Left forelimb (tissue), 1 donor: Measurements from ENCODE around the gene NPFF.
"Not testable (repeated sequence)": the region's sequence is repeated elsewhere in the genome, so short reads cannot be mapped to it uniquely, and the experiment has no call there.

Experiments used
- DNase-seq: peaks from one replicate; pipeline ENCODE4 v3.0.0-alpha.2; 2018; ENCODE audit warnings: low spot score

The NPFF gene, protein sequence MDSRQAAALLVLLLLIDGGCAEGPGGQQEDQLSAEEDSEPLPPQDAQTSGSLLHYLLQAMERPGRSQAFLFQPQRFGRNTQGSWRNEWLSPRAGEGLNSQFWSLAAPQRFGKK

DNA sequence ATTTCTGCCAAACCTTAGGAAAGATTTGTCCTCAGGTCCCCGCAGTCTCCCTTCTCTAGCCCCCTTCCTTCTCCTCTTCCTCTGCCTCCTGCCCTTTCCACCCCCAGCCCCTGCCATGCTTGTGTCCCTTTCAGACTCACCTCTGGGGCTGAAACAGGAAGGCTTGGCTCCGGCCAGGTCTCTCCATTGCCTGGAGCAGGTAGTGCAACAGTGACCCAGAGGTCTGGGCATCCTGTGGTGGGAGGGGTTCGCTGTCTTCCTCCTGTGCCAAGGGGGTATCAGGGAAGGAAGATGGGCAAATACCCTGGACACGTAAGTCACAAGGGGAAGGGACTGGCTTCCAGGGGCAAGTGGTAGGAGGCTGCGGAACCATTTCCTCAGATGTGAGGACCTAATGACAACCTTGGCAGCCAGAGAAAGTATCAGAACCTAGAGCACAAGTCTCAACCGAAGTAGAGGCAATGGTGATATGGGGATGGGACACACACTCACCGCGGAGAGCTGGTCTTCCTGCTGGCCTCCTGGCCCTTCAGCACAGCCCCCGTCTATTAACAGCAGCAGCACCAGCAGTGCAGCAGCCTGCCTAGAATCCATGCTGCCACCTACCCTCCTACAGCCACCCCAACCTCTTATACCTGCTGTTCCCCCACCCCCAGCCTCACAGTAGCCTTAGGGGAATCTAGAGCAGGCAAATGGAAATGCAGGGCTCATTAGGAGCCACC lies at the start of gene NPFF:
TSS of gene NPFF (minus strand) at position 604 of the 722 bp plus-strand sequence. CDS start at position 594, 10 bp downstream.
- no peak for DNase-seq

DNA sequence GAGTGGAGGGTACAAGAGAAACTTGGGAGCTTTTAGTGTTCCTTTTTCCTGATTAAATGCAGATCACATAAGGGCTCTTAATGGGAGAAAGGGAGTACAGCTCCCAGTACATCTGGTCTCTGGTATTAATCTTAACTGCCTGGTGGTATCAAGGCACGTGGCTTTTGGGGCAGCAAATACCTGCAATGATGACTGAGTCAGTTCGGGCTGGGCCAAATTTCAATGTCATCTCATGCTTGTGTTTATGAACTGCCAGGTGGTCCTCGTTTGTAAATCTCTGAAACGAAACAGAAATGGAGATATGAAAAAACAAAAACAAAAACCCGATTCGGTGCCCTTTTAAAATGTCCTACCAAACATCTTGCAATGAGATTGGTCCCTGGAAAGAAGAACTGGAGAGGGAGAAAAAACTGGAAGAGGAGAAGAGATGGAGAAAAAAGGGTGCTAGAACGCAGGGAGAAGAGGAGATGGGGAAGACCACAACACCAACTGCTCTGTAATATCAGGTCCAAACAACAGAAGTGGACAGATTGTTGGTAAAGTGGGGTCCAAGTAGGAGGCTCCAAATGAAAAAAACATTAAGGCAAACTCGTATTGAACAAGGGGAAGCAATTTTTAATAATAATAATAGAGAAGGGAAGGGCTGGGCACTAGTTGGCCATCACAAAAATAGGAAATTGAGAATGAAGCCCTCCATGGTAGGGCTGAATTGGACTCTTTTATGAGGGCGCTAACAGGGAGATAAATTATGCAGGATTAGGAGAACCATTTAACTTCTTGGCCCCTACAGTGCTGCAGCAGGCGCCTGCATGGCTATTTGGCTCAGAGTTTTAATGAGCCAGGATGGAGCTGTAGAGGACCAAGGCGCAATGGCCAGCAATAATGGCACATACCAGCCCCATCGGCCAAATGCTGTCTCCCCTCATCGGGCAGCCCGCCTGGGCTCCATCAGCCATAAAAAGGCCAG lies 45.4 kb upstream of the NPFF start:
- no peak for DNase-seq

DNA sequence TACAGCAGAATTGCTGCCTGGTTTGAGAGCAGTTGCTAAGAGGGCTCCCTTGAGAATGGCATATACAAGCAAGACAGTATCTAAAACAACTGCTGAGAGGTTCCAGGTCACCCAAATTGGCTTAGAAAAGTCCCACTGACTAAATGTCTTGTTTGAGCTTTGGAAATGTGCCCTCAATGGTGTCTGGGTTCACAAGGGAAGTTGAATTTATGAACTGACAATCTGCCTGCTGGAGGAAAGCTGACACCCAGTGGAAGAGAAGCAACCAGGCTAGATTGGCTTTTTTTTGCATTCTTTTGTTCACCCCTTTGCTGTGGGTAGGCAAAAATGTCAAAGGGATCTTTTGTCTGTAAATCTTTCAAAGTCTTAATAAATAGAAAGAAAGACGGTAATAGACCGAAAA lies 44.6 kb upstream of the NPFF start:
- DNase-seq, result no peak

DNA sequence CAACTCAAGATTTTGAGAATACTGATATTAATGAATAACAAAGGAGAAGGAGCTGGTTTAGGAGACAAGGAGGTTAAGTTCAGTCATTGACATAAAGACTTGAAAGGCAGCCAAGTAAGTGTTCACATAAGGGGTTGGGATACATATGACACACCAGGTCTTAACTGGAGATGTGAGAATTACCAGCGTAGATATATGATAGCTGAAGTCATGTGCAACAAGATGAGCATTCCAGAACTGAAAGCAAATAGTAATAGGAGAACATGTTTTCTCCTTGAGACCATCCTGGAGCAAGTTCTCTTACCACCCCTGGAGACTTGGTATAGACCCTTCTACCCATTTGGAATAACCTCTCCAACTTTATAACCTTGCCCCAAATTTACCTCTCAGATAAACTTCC lies 43.3 kb upstream of the NPFF start:
- no peak for DNase-seq

DNA sequence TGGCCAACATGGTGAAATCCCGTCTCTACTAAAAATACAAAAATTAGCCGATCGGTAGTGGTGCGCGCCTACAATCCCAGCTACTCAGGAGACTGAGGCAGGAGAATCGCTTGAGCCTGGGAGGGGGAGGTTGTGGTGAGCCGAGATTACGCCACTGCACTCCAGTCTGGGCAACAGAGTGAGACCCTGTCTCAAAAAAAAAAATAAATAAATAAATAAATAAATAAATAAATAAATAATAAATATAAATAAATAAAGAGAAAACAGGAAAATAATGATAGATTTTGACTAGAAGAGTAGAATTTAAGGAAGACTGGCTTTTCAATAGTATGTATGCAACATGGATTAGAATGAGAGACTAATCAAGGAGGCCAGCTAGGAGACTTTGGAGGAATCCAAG lies 42.8 kb upstream of the NPFF start:
- DNase-seq, result not testable (repeated sequence)

DNA sequence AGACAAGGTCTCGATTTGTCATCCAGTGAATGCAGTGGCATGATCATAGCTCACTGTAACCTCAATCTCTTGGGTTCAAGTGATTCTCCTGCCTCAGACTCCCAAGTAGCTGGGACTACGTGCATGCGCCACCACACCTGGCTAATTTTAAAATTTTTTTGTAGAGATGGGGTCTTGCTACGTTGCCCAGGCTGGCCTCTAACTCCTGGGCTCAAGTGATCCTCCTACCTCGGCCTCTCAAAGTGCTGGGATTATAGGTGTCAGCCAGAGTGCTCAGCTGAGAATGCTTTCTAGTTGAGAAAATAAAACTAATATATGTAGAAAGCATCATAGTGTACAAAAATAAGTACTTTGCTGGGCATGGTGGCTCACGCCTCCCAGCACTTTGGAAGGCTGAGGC lies 41.1 kb upstream of the NPFF start:
- DNase-seq, result not testable (repeated sequence)

DNA sequence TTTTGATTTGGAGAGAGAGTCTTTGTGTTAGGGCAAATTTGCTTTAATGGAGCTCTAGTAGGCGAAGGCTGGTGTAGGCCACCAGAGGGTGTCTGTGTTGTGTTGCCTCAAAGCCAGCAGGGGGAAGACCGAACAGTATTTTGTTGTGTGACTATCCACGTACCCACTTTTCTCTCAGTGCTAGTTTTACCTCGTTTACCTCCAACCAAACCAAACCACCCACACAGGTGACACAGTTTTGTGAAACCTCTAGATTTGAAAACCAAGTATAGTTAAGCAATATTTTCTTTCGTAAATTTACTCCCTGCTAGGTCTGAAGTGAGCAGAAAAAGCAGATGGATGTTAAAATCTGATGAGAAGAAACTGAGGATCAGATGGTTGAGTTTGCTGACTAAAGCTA lies 36.3 kb upstream of the NPFF start:
- DNase-seq, result no peak

DNA sequence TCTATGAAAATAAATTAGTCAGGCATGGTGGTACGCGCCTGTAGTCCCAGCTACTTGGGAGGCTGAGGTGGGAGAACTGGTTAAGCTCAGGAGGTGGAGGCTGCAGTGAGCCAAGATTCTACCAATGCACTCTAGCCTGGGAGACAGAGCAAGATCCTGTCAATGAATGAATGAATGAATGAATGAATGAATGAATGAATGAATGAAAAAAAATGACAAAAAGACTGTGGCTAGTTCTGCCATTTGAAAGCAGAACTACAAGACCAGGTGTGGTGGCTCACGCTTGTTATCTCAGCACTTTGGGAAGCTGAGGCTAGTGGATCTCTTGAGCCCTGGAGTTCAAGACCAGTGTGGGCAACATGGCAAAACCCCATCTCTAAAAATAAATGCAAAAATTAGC lies 32.2 kb upstream of the NPFF start:
- DNase-seq, result no peak

DNA sequence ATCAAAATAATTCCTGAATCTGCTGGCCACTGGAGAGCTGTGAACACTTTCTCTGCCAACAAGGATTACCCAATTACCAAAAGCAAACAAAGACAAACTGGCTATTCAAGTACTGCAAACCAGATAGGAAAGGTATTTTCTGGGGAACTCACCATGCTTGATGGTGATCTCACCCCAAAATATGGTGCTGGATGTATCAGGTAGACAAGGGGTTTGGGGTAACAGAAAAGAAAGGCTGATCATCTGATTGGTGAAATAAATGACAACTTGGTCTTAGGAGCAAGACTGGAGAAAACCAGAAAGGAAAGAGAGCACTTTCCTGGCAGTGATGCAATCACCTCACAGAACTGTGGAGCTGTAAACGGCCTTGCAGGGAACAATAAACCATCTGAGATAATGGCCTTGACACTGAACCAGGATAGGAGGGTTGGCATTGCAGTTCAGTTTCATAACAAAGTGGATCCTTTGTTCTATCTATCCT lies 31.0 kb upstream of the NPFF start:
- DNase-seq, result no peak

DNA sequence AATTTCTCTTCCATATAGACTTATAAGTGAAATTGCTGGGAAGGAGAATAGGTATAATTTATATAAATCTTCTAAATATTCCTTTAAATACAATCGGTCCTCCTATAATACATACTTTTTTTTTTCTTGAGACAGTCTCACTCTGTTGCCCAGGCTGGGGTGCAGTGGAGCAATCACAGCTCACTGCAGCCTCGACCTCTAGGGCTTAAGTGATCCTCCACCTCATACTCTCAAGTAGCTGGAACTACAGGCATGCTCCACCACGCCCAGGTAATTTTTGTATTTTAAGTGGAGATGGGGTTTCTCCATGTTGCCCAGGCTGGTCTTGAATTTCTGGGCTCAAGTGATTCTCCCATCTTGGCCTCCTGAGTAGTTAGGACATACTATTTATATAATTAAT lies 29.7 kb upstream of the NPFF start:
- no peak for DNase-seq

DNA sequence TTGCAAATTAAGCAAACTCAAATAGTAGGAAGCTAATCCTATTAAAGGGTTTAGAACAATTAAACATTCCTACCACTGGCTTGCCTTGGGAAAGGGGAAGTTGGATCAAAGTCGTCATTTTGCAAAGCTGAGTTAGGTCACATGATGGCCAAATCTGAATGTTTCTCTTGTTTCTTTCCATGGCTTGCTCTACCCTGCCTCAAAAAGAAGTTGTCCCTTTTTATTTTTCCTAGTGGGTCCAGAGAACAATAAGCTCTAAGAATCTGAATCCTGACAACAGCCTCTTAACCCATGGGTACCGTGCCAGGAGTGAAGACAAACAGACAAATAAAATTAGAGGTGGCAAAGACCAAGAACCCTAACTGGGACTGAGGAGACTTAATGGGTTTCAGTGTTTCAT lies 26.2 kb upstream of the NPFF start:
- DNase-seq, result no peak

DNA sequence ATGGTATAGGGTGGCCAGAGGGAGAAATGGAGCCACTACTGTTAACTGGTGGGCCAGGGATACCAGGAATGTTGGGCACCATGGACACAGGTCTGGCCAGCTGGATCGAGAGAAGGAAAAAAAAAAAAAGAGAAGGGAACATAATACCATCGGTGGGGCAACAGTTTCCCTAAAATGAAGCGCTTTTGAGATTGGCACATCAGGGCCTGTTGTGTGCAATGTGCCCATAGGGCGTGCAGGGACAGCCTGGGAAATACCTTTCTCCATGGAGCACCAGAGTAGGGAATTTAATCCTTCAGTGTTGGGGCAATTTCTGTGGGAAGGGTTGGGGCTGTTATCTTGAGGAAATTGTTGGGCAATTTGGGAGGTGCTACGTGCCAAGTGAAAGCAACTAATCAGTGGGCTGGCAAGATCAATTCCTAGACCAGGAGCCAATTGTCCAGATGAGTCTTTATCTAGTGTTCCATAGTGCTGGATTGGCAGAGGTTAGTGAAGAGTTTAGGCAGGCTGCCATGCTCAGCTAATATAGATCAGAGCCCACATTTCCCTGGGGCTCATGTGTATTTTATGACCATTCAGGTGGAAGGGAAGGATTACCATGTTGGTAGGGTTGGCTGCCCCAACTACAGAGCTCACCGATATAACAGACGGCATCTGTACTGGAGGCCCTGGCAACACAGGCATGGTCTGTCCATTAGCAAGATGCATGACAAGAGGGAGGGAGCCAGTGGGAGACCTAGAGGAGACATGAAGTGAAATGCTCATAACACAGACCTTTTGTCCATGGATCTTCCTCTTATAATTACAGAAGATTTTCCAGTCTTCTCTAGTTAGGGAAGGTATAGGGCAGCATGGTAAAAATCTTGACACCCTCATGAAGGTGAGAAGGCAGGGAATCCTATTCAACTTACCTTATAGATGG lies 25.5 kb upstream of the NPFF start:
- no peak for DNase-seq

DNA sequence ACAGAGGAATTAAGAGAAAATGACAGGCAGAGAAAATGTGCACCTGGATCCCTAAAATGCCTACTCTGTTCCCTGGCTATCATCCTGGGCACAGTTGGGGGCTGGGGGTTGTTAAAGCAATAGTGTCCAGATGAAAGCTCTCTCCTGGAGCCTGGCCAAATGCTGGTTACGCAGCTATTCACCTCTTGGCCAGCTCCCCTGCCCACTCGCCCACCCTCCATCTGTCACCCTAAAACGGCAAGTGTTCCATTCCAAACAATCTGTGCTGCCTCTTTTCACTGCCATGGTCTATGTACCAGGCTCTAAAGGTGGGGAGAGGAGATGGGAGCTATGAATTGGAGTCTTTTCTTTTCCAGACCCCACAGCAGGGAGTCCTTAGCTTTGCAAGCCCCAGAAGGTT lies 24.7 kb upstream of the NPFF start:
- no peak for DNase-seq

DNA sequence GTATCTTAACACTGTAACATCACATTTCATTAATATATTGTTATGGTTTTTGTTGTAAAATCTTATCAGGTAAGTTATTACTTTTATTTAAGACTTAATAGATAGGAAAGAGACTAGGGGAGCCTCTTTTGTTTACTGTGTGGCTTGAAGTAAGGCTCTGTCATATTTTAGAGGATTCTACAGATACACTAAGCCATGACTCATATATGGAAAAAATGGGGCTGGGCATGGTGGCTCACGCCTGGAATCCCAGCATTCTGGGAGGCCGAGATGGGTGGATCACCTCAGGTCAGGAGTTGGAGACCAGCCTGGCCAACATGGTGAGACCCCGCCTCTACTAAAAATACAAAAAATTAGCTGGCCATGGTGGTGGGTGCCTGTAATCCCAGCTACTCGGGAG lies 23.6 kb upstream of the NPFF start:
- no peak for DNase-seq

DNA sequence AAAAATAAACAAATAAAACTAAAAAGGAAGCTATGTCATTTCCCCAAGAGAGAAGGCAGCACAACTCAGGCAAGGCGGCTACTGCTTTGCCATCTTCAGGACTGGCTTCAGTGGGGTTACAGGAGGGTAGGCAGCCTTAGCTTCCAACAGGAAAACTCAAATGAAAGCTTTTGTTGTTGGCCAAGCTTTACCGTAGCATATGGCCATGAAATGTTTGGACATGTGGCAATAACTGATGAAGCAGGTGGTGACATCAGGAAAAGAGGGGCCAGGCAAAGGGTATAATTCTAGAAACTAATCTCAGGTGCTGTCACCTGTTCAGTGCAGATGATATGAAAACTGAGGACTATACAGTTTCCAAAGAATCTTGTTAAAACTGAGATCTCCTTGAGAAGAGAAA lies 22.8 kb upstream of the NPFF start:
- DNase-seq, result no peak

DNA sequence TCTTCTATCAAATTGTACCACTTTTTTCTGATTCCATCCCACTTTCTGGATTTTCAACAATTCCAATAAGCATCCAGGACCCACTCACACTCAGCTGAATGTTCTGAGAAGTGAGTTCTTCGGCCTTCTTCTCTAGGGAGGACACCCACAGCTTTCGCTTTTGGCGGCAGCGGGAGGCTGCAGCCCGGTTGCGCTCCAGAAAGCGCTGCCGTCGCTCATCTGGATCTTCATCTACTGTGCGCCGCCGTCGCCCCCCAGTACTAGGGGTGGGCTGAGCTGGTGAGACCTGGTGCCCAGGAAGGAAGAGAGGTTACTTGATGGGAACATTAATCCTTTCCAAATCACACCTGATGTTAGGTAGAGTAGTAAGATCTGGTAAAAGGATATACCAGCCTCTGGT lies 17.2 kb upstream of the NPFF start:
- DNase-seq, result no peak

DNA sequence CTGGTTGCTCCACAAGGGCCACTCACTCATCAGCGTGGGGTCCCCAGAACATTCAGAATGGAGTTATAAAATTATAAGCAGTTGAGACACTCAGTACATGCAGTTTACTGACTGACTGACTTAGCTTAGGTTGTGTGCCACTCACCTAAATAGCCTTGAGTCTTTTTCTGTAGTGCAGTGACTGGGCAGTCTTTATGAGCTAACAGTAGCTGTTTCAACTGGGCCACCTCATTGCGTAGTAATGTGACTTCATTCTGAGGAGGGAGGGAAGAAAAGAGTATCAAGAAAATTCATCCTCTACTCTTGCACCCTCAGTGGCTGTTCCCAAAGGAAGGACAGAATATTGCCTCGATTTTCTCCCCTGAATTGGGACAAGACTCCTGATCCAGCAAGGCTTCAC lies 15.8 kb upstream of the NPFF start:
- no peak for DNase-seq

DNA sequence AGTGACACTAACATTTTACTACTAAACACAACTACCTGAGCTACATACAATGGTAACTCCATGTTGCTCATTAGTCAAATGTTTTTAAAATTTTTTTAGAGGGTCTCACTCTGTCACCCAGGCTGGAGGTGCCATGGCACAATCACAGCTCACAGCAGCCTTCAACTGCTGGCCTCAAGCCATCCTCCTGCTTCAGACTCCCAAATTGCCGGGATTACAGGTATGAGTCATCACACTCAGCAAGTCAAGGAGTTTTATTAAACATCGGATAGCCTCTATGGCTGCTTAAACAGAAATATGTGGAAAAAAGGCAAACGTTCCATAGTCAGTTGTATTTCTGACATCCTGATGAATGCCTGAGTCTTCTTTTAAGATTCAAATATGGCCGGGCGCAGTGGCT lies 11.1 kb upstream of the NPFF start:
- DNase-seq, result no peak

DNA sequence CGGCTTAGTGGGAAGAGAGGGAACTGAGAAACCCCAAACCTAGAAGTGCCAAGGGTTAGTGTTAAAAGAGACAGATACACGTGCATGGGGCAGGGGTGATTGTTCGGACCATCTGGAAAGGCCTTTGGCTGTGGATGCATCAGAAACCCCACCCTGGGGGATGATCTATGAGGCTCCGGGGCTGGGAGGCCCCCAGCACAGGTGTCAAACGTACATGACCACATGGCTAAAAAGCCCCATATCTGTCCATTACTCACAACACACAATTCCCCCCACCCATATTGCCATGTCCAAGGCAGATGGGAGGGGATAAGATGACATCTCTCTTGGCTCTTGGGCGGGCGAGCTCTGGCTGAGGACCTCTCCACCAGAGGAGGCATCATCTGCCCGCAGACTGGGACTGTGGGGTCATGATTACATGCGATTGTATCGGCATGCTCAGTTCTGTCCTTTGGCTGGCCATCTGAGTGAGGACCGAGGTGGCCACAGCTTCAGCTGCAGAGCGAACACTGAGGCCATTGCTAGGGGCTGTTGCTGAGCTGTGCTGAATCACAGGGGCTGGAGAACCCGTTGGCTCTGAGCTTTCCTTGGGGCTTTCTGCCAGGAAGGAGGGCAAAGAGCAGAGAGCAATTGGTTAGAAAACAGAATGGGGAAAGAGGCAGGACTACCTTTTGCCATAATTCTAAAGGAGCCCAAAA lies 9.6 kb upstream of the NPFF start:
- DNase-seq, result no peak

DNA sequence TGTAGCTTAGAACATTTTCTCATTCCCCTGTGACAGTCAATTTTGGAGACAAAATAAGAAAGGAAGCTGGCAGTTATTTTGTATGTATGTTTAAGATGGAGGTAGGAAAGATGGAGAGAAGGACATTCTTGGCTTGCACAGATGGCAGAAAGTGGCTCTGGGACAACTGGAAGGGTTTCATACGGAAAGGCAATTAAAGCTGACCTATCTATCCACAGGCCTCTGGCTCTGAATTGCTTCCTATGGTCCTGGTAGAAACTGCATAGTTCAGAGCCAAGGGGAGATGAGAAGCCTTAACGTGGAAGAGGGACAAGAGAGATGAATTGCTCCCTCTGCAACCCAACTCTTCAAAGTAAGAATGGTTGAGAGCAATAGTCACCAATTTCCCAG lies 8.0 kb upstream of the NPFF start:
- no peak for DNase-seq

DNA sequence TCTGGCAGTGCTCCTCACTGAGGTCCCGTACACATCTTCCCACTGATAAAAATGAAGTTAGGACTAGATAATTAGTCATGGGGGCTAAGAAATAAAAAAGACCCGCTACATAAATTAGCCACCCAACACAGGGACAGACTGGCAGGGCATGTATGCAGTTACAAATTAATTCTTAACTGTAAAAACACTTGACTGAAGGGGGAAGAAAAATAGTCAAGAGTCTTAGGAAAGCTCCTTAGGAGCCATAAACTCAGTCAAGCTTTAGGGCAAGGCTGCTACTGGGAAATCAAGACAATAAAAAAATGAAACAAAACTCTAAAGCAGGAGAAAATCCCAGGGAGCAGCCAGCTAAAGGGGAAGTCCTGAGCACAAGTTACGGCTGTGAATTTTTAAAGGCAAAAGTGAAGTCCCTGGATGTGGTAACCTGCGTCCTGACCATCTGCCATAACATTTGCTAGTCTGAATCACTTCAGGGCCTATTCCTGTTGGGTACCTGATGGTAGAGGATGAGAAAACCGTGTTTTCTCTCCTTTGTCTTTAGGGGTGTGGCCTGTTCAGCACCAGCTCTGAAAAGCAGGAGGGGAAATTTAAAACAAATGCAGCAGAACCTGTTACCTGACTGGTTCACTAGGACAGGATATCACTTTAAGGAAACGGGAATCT lies 7.5 kb upstream of the NPFF start:
- no peak for DNase-seq
